Kidney tubule cell (primary cell): Measurements from ENCODE around the gene TNFSF4.
"Not testable (repeated sequence)": the region's sequence is repeated elsewhere in the genome, so short reads cannot be mapped to it uniquely, and the experiment has no call there.

Experiments used
- DNase-seq: peaks from one replicate; pipeline ENCODE4 v3.0.0-alpha.2; 2018; ENCODE audit warnings: low spot score

TNFSF4 gene

GRCh38 chr1:173164178-173164577, 43.0 kb downstream of the TNFSF4 start:
- DNase-seq, result no peak

DNA sequence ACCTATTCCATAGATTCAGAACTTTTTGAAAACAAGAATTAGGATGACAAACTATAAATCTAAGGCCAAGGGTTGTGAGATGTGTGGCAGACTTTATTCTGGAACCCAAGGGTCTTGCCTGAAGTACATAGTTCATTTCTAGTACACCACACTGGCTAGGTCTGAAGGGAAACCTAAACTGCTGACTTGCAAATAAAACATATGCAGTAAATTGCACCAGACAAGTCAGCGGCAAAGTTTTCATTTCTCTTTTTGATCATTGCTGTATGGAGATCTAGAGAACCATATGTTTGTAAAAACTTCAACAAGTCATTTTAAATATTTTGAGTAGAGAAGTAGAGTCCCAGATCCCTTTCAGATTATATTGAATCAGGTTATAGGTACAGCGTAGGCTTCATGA, 43.9 kb downstream of the TNFSF4 start:
- no peak for DNase-seq

DNA sequence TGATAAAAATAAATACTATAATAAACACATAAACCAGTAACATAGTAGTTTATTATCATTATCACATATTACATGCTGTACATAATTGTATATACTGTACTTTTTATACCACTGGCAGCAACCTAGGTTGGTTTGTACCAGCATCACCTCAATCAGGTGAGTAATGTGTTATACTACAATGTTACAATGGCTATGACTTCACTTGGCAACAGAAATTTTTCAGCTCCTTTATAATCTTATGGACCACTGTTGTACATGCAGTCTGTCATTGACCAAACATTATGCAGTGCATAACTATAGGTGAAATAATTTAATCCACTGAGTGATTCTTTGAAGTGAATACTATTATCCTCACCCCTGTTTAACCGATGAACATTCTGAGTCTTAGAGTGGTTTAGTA, 44.5 kb downstream of the TNFSF4 start:
- DNase-seq, result no peak

GRCh38 chr1:173161510-173162221, 45.5 kb downstream of the TNFSF4 start:
- DNase-seq, result peak; percentile 68

GRCh38 chr1:173153964-173154363, 53.2 kb downstream of the TNFSF4 start:
- DNase-seq, result not testable (repeated sequence)

DNA sequence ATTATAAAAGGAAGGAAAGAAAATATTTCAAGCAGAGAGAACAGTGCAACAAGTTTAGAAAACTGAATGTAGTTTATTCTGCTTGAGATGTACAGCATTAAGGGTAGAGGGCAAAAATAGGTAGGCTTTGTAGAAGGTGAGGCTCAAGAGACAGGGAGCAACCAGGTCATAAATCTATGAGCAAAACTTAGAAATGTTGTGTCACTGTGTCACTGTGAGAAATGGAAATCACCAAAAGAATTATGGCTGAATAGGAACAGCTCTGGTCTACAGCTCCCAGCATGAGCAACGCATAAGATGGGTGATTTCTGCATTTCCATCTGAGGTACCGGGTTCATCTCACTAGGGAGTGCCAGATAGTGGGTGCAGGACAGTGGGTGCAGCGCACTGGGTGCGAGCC, 53.6 kb downstream of the TNFSF4 start:
- DNase-seq, result no peak

GRCh38 chr1:173152598-173152997, 54.5 kb downstream of the TNFSF4 start:
- DNase-seq, result no peak

GRCh38 chr1:173150795-173151194, 56.3 kb downstream of the TNFSF4 start:
- DNase-seq, result no peak

DNA sequence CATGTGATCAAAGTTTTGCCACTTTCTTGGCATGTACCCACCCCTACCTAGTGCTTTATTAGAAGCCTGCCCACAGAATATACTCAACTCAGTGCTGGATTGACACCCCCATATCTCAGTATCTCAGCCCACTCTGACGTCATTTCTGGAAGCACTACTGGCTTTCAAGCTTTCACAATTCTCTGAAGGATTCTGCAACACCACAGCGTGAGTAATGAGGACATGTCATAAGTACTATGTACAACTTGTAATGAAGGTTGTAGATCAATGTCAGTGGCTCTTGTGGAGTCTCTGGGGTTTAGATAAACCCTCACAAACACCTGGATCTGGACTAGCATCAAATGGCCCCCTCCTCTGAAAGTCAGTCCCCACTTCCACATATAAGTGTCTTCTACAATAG, 57.2 kb downstream of the TNFSF4 start:
- no peak for DNase-seq

DNA sequence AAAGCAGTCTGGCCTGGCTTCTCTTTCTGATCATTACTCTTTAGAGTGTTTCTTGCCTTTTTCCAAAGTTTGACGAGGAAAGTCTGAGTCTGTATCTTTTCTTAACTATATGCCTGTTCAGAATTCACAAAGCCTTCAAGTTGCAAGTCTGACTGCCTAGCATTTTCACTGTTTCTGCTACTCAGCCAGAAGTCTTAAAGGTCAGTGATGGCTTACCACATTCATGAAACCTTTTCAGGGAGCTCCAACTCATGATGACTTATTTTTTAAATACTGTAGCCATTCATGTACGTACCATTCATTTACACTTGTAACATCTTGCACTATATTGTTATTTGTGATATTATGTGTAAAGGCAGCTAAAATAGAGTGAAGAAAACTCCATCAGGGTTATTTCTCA, 58.2 kb downstream of the TNFSF4 start:
- DNase-seq, result no peak

- no peak for DNase-seq
Observed at GRCh38 chr1:173148545-173148944, 58.6 kb downstream of the TNFSF4 start.

GRCh38 chr1:173140733-173141132, 66.4 kb downstream of the TNFSF4 start:
- no peak for DNase-seq

DNA sequence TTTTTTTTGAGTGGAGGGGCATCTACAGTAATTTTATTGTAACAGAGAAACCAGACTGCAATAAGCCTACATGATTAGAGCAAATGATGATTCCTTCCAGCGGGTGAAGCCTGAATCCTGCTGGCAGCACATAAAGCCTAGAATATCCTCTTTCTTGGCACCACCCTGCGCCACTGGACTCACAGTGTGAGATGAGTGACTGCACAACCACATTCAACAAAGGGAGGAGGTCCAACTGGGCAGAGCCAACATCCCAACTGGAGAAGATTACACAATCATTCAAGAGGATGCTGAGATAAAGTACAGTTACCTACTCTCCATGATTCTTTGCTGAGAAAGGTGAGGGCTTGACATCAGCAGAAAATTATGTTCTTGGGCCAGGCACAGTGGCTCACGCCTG, 67.4 kb downstream of the TNFSF4 start:
- DNase-seq, result no peak

DNA sequence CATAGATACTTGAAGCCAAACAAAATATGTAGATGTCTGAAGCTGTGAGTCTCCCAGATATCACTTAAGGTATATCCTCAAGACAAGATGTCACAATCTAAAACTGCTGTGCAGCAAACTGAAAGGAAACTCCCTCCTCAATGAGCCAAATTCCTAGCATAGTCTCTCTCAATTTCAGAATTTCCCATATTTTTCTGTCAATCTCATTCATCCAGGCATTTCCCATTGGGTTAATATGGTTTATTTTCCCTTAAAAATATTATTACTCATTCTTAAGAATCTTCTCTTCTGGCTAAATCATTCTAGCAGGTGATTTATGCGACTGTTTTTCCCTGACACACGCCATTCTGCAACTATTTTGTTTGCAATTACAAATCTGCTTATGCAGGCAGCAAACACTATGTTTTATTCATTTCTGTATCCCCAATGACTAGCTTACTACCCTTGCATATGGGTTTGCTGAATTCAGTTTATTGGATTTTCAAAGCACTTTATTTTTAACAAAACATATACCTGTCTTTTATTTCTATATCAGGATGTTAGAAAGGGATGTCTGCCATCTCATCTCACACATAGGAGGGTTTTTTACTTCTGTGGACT, 69.9 kb downstream of the TNFSF4 start:
- no peak for DNase-seq

DNA sequence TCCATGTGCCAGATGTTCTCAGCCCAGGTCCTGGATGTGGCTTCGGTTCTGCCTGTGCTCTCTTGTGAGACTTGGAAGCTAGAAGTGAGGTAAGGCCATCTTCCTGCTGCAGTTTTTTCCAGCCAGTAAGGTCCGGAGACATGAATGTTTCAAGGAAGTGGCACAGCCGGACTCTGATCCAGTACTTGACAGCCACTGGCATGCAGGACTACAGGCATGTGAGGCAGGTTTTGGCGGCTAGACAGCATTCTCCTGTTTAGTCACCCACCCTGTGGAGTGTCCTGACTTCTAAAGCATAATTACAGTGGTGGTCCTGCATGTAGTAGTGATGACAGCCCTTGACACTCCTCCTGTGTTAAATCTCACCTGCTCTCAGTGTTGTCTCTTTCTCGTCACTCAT, 72.3 kb downstream of the TNFSF4 start:
- DNase-seq, result peak; percentile 35

DNA sequence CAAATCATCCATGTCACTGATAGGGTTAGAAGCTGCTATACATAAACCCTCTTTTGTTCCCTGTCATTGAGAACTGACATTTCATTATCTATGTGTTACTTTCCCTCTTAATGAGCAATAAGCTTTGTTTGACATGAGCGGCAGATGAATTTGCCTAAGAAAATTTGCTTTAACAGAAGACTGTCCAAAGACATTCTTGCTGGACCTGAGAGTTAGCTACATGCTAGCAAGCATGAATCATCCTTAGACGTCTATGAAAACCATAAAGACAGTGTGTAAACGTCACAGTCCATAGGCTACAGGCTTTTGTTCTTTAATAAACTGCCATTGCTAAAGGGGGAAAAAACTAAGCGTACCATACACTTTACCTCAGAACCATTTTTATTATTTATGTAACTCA, 73.1 kb downstream of the TNFSF4 start:
- peak; percentile 33 for DNase-seq
